Heart right ventricle (tissue), 16 donors: Measurements from ENCODE around the gene RAD51B. TPM values are rescaled to one million over a fixed set of nuclear protein-coding genes. Genes with fewer than 3 reads are reported as not detected.

Source experiments
- ATAC-seq, 8 donors: fragments of 200-7000 bp; cut with Tn5 transposase; one replicate each; pipeline ENCODE4 v1.9.1; 2020; ENCODE audit warnings: mild to moderate bottlenecking in 8 of 8, moderate library complexity in 8 of 8, moderate number of reproducible peaks in 1 of 8
- DNase-seq, 2 donors: peaks; one replicate each; pipeline ENCODE4 v3.0.0-alpha.2; 2020
- H3K27ac ChIP-seq, 10 donors: fragments of 200-600 bp; sonication (generic) in 2 of 10; one replicate each; pipeline versions ENCODE4 v1.5.0 to v1.8.0; 2020 to 2022; ENCODE audit warnings: mild to moderate bottlenecking in 3 of 10
- H3K27me3 ChIP-seq, 7 donors: fragments of 200-600 bp; one replicate each; pipeline ENCODE4 v1.8.0; 2021 to 2022; ENCODE audit warnings: mild to moderate bottlenecking in 2 of 7
- H3K36me3 ChIP-seq, 9 donors: fragments of 200-600 bp; sonication (generic) in 1 of 9; one replicate each; pipeline versions ENCODE4 v1.5.0 to v1.8.0; 2020 to 2022; ENCODE audit warnings: mild to moderate bottlenecking in 2 of 9
- H3K4me1 ChIP-seq, 9 donors: fragments of 200-600 bp; sonication (generic) in 1 of 9; one replicate each; pipeline versions ENCODE4 v1.5.0 to v1.8.0; 2020 to 2022; ENCODE audit warnings: mild to moderate bottlenecking in 4 of 9
- H3K4me3 ChIP-seq, 10 donors: fragments of 200-600 bp; sonication (generic) in 2 of 10; one replicate each; pipeline versions ENCODE4 v1.5.0 to v1.8.0; 2020 to 2022; ENCODE audit warnings: mild to moderate bottlenecking in 7 of 10, moderate library complexity in 2 of 10
- H3K9me3 ChIP-seq, 11 donors: fragments of 200-600 bp in 10 of 11; sonication (generic) in 2 of 11; one replicate each; pipeline versions ENCODE4 v1.5.0 to v1.8.0; 2013 to 2022; ENCODE audit warnings: mild to moderate bottlenecking in 2 of 11, control low read depth in 1 of 11, moderate library complexity in 1 of 11
- CTCF ChIP-seq, 9 donors: fragments of 200-600 bp; sonication (generic) in 2 of 9; IDR thresholded peaks; one replicate each; pipeline versions ENCODE4 v1.5.0 to v1.8.0; 2021 to 2022; ENCODE audit warnings: antibody characterized with exemption in 9 of 9, mild to moderate bottlenecking in 5 of 9, moderate library complexity in 1 of 9
- WGBS, 2 donors: extraction: QIAGEN DNeasy Blood & Tissue Kit; methylation state at CpG; one replicate each; pipeline ENCODE4 v1.1.7; 2013; ENCODE audit warnings: inconsistent platforms in 1 of 2; 5-methylcytosine and 5-hydroxymethylcytosine counted together
- intact Hi-C, 10 donors: fragments of 100-400 bp; cut with DNase I; formaldehyde crosslinking; loops; one replicate each; pipeline versions ENCODE4 v1.11.1 to v1.14.2; 2022
- polyA plus RNA-seq, 2 donors: library from polyadenylated mRNA; stranded (reverse); fragments of 200-250 nt; gene quantifications; one replicate each; pipeline ENCODE4 v1.2.3, GENCODE V29; 2013
- total RNA-seq, 10 donors: library from RNA; stranded (reverse); fragmentation: NEBNext Ultra II Directional in 3 of 10; extraction: Animal tissue kit (Norgen Biotek cat#: 25700) in 3 of 10; gene quantifications; one replicate each; pipeline versions ENCODE4 v1.2.1 to v1.2.4, GENCODE V29; 2021 to 2023
- donor health status: Arrhythmogenic right ventricular cardiomyopathy.
- donor health status: ischemic (EF 13 %, LVEDD 7.1; RV severe dilation, severe dysfunction).
- donor health status: healthy with polysubstance abuse.
- donor health status: DM: no; HTN: yes; CAD: no.
- donor health status: DM: no; HTN: no; CAD: no.
- donor health status: ischemic (EF 25% LVEDD 6.9; RV normal size, moderate dysfunction).
- donor health status: ischemic (EF 25% LVEDD 5.7; RV mildly dilated, moderate dysfunction).
- donor health status: healthy.
- donor health status: DM: yes; HTN: yes; CAD: no.
- donor health status: Ischemic cardiomyopathy.
- donor health status: ischemic (EF 35%, LVEDD 5.7; RV mildly dilated, moderate dysfunction).
- donor health status: nonischemic (EF 11% LVEDD 7.7; RV severe dilation, severe dysfunction).
- donor health status: DM: yes; HTN: yes; CAD: no.
- donor health status: PGD.
- donor health status: ischemic (EF 29% LVEDD 5.4; RV normal size, mild dysfunction).
- donor health status: nonischemic (EF 23%, LVEDD 6.1; RV moderate dilation, normal function).

The RAD51B gene
- total and polyA plus RNA-seq, 12 donors = 0.88 to 8.6 (median 3.5) TPM

- ATAC-seq (no peak), DNase-seq (no peak)
- H3K27ac ChIP-seq = no peak overlapping the region
- 85 to 94% methylated on average over 2 of the region's 2 CpGs for WGBS, 2 donors
- no peak for TF ChIP-seq CTCF (IDR thresholded peaks at IDR 0.05)
- H3K4me1 ChIP-seq = peaks cover 0 to 21% (median 8%) of the 10 kb centered on the region in 9 donors
- intact Hi-C loops = loop anchor here in 3 of 10 donors (10.0 kb wide), 3 partner anchors 95 to 255 kb away; no protein-coding TSS in a partner anchor
- H3K4me3 ChIP-seq = no peak overlapping the region
- H3K27me3 ChIP-seq = no peaks in the 10 kb centered on the region
- no peaks in the 10 kb centered on the region for H3K9me3 ChIP-seq
- no peaks in the 10 kb centered on the region for H3K36me3 ChIP-seq
Measured at GRCh38 chr14:68260121-68260520, 440.5 kb downstream of the RAD51B start.

- Histone ChIP-seq H3K36me3 (no peaks in the 10 kb centered on the region), H3K9me3 (no peaks in the 10 kb centered on the region), H3K4me1 (peaks cover 0 to 24% (median 8%) of the 10 kb centered on the region in 9 donors), H3K27me3 (no peaks in the 10 kb centered on the region), H3K4me3 (no peak overlapping the region), H3K27ac (peak overlapping the region in 1 of 10 donors; percentile 36)
- intact Hi-C loops = loop anchor here in 3 of 10 donors (10.0 kb wide), 3 partner anchors 94 to 254 kb away; no protein-coding TSS in a partner anchor
- DNase-seq (no peak), ATAC-seq (no peak)
- WGBS, 2 donors = 62 to 75% methylated on average over 10 of the region's 10 CpGs
- TF ChIP-seq CTCF (IDR thresholded peaks at IDR 0.05) = no peak
Measured at GRCh38 chr14:68261092-68261842, 441.7 kb downstream of the RAD51B start.

GRCh38 chr14:68262567-68262966 is 443.0 kb downstream of the RAD51B start:
- Histone ChIP-seq H3K4me3 (no peak overlapping the region), H3K4me1 (peaks cover 0 to 35% (median 8%) of the 10 kb centered on the region in 9 donors), H3K9me3 (no peaks in the 10 kb centered on the region), H3K27ac (no peak overlapping the region), H3K36me3 (no peaks in the 10 kb centered on the region), H3K27me3 (no peaks in the 10 kb centered on the region)
- no peak for DNase-seq
- ATAC-seq = no peak
- TF ChIP-seq CTCF (IDR thresholded peaks at IDR 0.05) = no peak
- WGBS, 2 donors = 94 to 97% methylated on average over 3 of the region's 3 CpGs
- intact Hi-C loops = loop anchor here in 3 of 10 donors (10.0 kb wide), 3 partner anchors 92 to 252 kb away; no protein-coding TSS in a partner anchor

GRCh38 chr14:68263563-68264259 is 444.1 kb downstream of the RAD51B start:
- Histone ChIP-seq H3K36me3 (no peaks in the 10 kb centered on the region), H3K9me3 (no peaks in the 10 kb centered on the region), H3K4me3 (no peak overlapping the region), H3K27me3 (no peaks in the 10 kb centered on the region), H3K27ac (peak overlapping the region in 1 of 10 donors; percentile 19), H3K4me1 (peaks cover 0 to 46% (median 11%) of the 10 kb centered on the region in 9 donors)
- WGBS, 2 donors = 69 to 74% methylated on average over 3 of the region's 3 CpGs
- ATAC-seq (peak in 1 of 8 donors; percentile 23), DNase-seq (no peak)
- no peak for TF ChIP-seq CTCF (IDR thresholded peaks at IDR 0.05)
- intact Hi-C loops = loop anchor here in 3 of 10 donors (10.0 kb wide), 3 partner anchors 91 to 251 kb away; no protein-coding TSS in a partner anchor
